ENCODE measurements around the gene OPCML.

DNA sequence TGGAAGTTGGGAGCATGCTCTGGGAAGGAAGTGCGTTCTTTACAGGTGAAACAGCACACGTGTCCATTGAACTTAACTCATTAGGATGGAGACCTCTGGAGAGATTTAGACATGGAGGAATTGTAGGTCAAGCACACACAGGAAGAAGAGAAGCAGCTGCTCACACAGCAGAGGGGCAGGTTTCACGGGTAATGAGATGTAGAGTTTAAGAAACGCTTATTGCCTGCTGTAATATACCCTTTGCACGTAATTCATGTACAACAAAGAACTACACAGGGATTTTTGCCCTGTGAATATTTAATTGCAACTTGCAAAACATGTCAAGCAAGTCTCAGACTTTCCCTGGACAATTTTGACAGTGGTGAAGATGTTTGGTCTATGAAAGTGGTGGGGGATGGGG is 508.0 kb downstream of the OPCML start:
- TF ChIP-seq, protein P1, sequence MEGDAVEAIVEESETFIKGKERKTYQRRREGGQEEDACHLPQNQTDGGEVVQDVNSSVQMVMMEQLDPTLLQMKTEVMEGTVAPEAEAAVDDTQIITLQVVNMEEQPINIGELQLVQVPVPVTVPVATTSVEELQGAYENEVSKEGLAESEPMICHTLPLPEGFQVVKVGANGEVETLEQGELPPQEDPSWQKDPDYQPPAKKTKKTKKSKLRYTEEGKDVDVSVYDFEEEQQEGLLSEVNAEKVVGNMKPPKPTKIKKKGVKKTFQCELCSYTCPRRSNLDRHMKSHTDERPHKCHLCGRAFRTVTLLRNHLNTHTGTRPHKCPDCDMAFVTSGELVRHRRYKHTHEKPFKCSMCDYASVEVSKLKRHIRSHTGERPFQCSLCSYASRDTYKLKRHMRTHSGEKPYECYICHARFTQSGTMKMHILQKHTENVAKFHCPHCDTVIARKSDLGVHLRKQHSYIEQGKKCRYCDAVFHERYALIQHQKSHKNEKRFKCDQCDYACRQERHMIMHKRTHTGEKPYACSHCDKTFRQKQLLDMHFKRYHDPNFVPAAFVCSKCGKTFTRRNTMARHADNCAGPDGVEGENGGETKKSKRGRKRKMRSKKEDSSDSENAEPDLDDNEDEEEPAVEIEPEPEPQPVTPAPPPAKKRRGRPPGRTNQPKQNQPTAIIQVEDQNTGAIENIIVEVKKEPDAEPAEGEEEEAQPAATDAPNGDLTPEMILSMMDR (IDR thresholded peaks at IDR 0.05) = no peak
- TF ChIP-seq POLR2AphosphoS5 (IDR thresholded peaks at IDR 0.05) (no peak), POLR2A (IDR thresholded peaks at IDR 0.05; ENCODE audit: low read depth) (no peak)

All from esophagus muscularis mucosa (tissue), 3 donors.